Measurements from ENCODE around the gene GLRB. TPM values are rescaled to one million over a fixed set of nuclear protein-coding genes. Genes with fewer than 3 reads are reported as not detected.

The GLRB gene
- total RNA-seq, 1 donor from 2014 or later, result 14.9 TPM

GRCh38 chr4:157127571-157127970 is 51.6 kb downstream of the GLRB start:
- TF ChIP-seq, protein P1, sequence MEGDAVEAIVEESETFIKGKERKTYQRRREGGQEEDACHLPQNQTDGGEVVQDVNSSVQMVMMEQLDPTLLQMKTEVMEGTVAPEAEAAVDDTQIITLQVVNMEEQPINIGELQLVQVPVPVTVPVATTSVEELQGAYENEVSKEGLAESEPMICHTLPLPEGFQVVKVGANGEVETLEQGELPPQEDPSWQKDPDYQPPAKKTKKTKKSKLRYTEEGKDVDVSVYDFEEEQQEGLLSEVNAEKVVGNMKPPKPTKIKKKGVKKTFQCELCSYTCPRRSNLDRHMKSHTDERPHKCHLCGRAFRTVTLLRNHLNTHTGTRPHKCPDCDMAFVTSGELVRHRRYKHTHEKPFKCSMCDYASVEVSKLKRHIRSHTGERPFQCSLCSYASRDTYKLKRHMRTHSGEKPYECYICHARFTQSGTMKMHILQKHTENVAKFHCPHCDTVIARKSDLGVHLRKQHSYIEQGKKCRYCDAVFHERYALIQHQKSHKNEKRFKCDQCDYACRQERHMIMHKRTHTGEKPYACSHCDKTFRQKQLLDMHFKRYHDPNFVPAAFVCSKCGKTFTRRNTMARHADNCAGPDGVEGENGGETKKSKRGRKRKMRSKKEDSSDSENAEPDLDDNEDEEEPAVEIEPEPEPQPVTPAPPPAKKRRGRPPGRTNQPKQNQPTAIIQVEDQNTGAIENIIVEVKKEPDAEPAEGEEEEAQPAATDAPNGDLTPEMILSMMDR (IDR thresholded peaks at IDR 0.05; ENCODE audit: unreplicated experiment), result no peak
- H3K27ac Mint-ChIP-seq, result no peak overlapping the region
- H3K9me3 Mint-ChIP-seq, result peaks cover 11% of the 10 kb centered on the region
- H3K4me1 Mint-ChIP-seq, result peaks cover 8% of the 10 kb centered on the region
- no peak overlapping the region for H3K4me3 Mint-ChIP-seq
- peaks cover 6% of the 10 kb centered on the region for H3K36me3 Mint-ChIP-seq
- no peaks in the 10 kb centered on the region for H3K27me3 Mint-ChIP-seq (ENCODE audit: low read depth)
- no peak for DNase-seq (ENCODE audit: low spot score in 2 of 2, unreplicated experiment in 2 of 2)

DNA sequence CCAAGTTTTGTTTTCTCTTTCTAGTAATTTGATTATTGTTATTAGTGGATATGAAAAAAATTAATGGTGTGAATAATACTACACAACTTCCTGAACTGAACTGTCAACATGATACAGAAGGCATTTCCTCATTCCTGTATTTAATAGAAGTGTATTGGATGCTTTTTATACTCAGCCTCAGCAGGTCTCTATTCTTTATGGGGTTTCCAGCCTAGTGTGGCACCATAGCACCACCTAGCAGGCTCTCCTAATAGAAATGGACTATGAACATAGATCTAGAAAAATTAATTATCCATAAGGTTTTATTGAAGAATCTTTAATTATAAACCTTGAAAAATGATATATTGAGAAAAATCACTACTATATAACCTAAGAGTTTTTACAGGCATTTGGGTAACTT is 52.4 kb downstream of the GLRB start:
- Mint-ChIP-seq H3K4me1 (peaks cover 8% of the 10 kb centered on the region), H3K4me3 (no peak overlapping the region), H3K9me3 (peaks cover 11% of the 10 kb centered on the region), H3K27me3 (ENCODE audit: low read depth) (no peaks in the 10 kb centered on the region), H3K27ac (peak overlapping the region; percentile 14), H3K36me3 (peaks cover 4% of the 10 kb centered on the region)
- DNase-seq (ENCODE audit: low spot score in 2 of 2, unreplicated experiment in 2 of 2), result no peak
- TF ChIP-seq, protein P1 (IDR thresholded peaks at IDR 0.05; ENCODE audit: unreplicated experiment), result no peak

- Mint-ChIP-seq H3K9me3 (peaks cover 7% of the 10 kb centered on the region), H3K4me3 (no peak overlapping the region), H3K27ac (no peak overlapping the region), H3K36me3 (peaks cover 21% of the 10 kb centered on the region), H3K27me3 (ENCODE audit: low read depth) (no peaks in the 10 kb centered on the region), H3K4me1 (peaks cover 6% of the 10 kb centered on the region)
- no peak for DNase-seq (ENCODE audit: low spot score in 2 of 2, unreplicated experiment in 2 of 2)
- TF ChIP-seq, protein P1 (IDR thresholded peaks at IDR 0.05; ENCODE audit: unreplicated experiment), result no peak
Measured at GRCh38 chr4:157141976-157142375, 66.0 kb downstream of the GLRB start.

- no peak overlapping the region for H3K27ac Mint-ChIP-seq
- no peak for DNase-seq (ENCODE audit: low spot score in 2 of 2, unreplicated experiment in 2 of 2)
- peaks cover 11% of the 10 kb centered on the region for H3K9me3 Mint-ChIP-seq
- no peaks in the 10 kb centered on the region for H3K27me3 Mint-ChIP-seq (ENCODE audit: low read depth)
- H3K4me3 Mint-ChIP-seq, result no peak overlapping the region
- TF ChIP-seq, protein P1 (IDR thresholded peaks at IDR 0.05; ENCODE audit: unreplicated experiment), result no peak
- H3K4me1 Mint-ChIP-seq, result peaks cover 6% of the 10 kb centered on the region
- H3K36me3 Mint-ChIP-seq, result peaks cover 30% of the 10 kb centered on the region
Measured at GRCh38 chr4:157143369-157143768, 67.4 kb downstream of the GLRB start.

- Mint-ChIP-seq H3K27me3 (ENCODE audit: low read depth) (no peaks in the 10 kb centered on the region), H3K36me3 (peaks cover 34% of the 10 kb centered on the region), H3K4me1 (no peaks in the 10 kb centered on the region), H3K27ac (no peak overlapping the region), H3K9me3 (peaks cover 13% of the 10 kb centered on the region), H3K4me3 (no peak overlapping the region)
- TF ChIP-seq, protein P1 (IDR thresholded peaks at IDR 0.05; ENCODE audit: unreplicated experiment), result no peak
- DNase-seq (ENCODE audit: low spot score in 2 of 2, unreplicated experiment in 2 of 2), result no peak
Measured at GRCh38 chr4:157151711-157152110, 75.8 kb downstream of the GLRB start.

Data from mesothelial cell of epicardium (in vitro differentiated cells).